Measurements from ENCODE around the gene TMEM229B. TPM values are rescaled to one million over a fixed set of nuclear protein-coding genes. Genes with fewer than 3 reads are reported as not detected.

The TMEM229B gene
- total RNA-seq, 1 experiment from 2014 or later, result 0.71 TPM

- no peaks in the 10 kb centered on the region for H3K27me3 ChIP-seq (ENCODE audit: insufficient read depth, low read length)
- DNase-seq (ENCODE audit: low read depth, low spot score) (no peak), ATAC-seq (no peak)
- H4K20me1 ChIP-seq (ENCODE audit: insufficient read depth), result no peaks in the 10 kb centered on the region
- ChIA-PET RAD21 (ENCODE audit: low non-redundant PET in 1 of 2, low total read pairs in 2 of 2, uncharacterized antibody in 2 of 2, unreplicated experiment in 2 of 2) (no interaction called here), POLR2A (no interaction called here), CTCF (interaction anchor here (1.5 kb wide), 2 partner anchors 10 to 81 kb away, joined by 3 read pairs; no protein-coding TSS in a partner anchor)
- no peak overlapping the region for H3K4me2 ChIP-seq (ENCODE audit: low read length)
- H3K9me3 ChIP-seq (ENCODE audit: control insufficient read depth in 1 of 2, insufficient read depth in 1 of 2, low read depth in 1 of 2, low read length in 2 of 2), result no peaks in the 10 kb centered on the region
- no peaks in the 10 kb centered on the region for H3K36me3 ChIP-seq (ENCODE audit: control insufficient read depth in 1 of 2, insufficient read depth in 2 of 2, low read length in 2 of 2)
- no peak overlapping the region for H2AFZ ChIP-seq (ENCODE audit: low read depth, low read length, poor library complexity, severe bottlenecking)
- H3K4me3 ChIP-seq (replicated peaks in 1 of 2; ENCODE audit: low read depth in 1 of 2, low read length in 2 of 2), result no peak overlapping the region
- H3K9ac ChIP-seq (ENCODE audit: low read length), result no peak overlapping the region
- no peaks in the 10 kb centered on the region for H3K9me2 ChIP-seq (ENCODE audit: insufficient read depth)
- TF ChIP-seq EZH2 (IDR thresholded peaks at IDR 0.05), result no peak
- no peak for TF ChIP-seq ZBTB33 (IDR thresholded peaks at IDR 0.05; ENCODE audit: extremely low read depth, insufficient replicate concordance, low read length)
- no peak for TF ChIP-seq POLR2AphosphoS5 (IDR thresholded peaks at IDR 0.05; ENCODE audit: low read depth, low read length)
- no peak for TF ChIP-seq POLR2A (IDR thresholded peaks at IDR 0.05; ENCODE audit: borderline replicate concordance, extremely low read depth, insufficient read depth, insufficient read length)
- no peak for TF ChIP-seq YY1 (IDR thresholded peaks at IDR 0.05; ENCODE audit: extremely low read depth, insufficient replicate concordance, low read depth, low read length)
- no peak for TF ChIP-seq ELF1 (IDR thresholded peaks at IDR 0.05; ENCODE audit: borderline replicate concordance, low read depth)
- no peak for TF ChIP-seq MAX (IDR thresholded peaks at IDR 0.05)
- no peak for TF ChIP-seq REST (IDR thresholded peaks at IDR 0.05; ENCODE audit: low read depth)
- TF ChIP-seq FOSL1 (IDR thresholded peaks at IDR 0.05; ENCODE audit: low read depth), result no peak
- TF ChIP-seq TCF7L2 (IDR thresholded peaks at IDR 0.05; ENCODE audit: borderline replicate concordance, extremely low read depth, insufficient read depth, insufficient read length), result no peak
- TF ChIP-seq SP1 (IDR thresholded peaks at IDR 0.05; ENCODE audit: low read depth), result no peak
- TF ChIP-seq CTCF (IDR thresholded peaks at IDR 0.05 in 2 of 3, conservative IDR thresholded peaks at IDR 0.05 in 1 of 3; ENCODE audit: borderline replicate concordance in 1 of 3, insufficient read depth in 1 of 3, low read depth in 2 of 3, low read length in 2 of 3), result no peak
- H3K79me2 ChIP-seq (ENCODE audit: insufficient read depth, low read length), result no peaks in the 10 kb centered on the region
- intact Hi-C loops (cut with micrococcal nuclease), result no loop called here
- H3K27ac ChIP-seq (ENCODE audit: low read depth, low read length), result no peak overlapping the region
- peaks cover 0 to 11% of the 10 kb centered on the region in 2 experiments; a peak in 1 of 4 replicates for H3K4me1 ChIP-seq (ENCODE audit: control insufficient read depth in 1 of 2, insufficient read depth in 2 of 2, low read length in 2 of 2)
- no TSS peak for BruUV-seq (replicated peaks)
These were observed 42.0 kb downstream of the TMEM229B start for GRCh38 chr14:67446371-67447032.

All from HCT116 (cell line).